ENCODE data around the gene XPO4. TPM values are rescaled to one million over a fixed set of nuclear protein-coding genes. Genes with fewer than 3 reads are reported as not detected.

The XPO4 gene
- total RNA-seq, 1 donor from 2014 or later, result 23.7 TPM

GRCh38 chr13:20738616-20739015 lies 163.9 kb downstream of the XPO4 start:
- H3K27ac Mint-ChIP-seq, result no peak overlapping the region
- TF ChIP-seq CTCF (IDR thresholded peaks at IDR 0.05; ENCODE audit: unreplicated experiment), result no peak
- peaks cover 7% of the 10 kb centered on the region for H3K36me3 Mint-ChIP-seq (ENCODE audit: insufficient read depth)
- no peaks in the 10 kb centered on the region for H3K9me3 Mint-ChIP-seq (ENCODE audit: low read depth)
- H3K4me1 Mint-ChIP-seq (ENCODE audit: low read depth), result no peaks in the 10 kb centered on the region
- no peak for DNase-seq (ENCODE audit: low spot score, unreplicated experiment)
- no peaks in the 10 kb centered on the region for H3K27me3 Mint-ChIP-seq
- no peak overlapping the region for H3K4me3 Mint-ChIP-seq (ENCODE audit: low read depth)

GRCh38 chr13:20729633-20730585 lies 172.6 kb downstream of the XPO4 start:
- Mint-ChIP-seq H3K27me3 (no peaks in the 10 kb centered on the region), H3K9me3 (ENCODE audit: low read depth) (no peaks in the 10 kb centered on the region), H3K27ac (no peak overlapping the region), H3K36me3 (ENCODE audit: insufficient read depth) (peaks cover 4% of the 10 kb centered on the region), H3K4me1 (ENCODE audit: low read depth) (no peaks in the 10 kb centered on the region), H3K4me3 (ENCODE audit: low read depth) (no peak overlapping the region)
- TF ChIP-seq CTCF (IDR thresholded peaks at IDR 0.05; ENCODE audit: unreplicated experiment), result no peak
- no peak for DNase-seq (ENCODE audit: low spot score, unreplicated experiment)

GRCh38 chr13:20728579-20729311 lies 173.8 kb downstream of the XPO4 start:
- Mint-ChIP-seq H3K9me3 (ENCODE audit: low read depth) (no peaks in the 10 kb centered on the region), H3K36me3 (ENCODE audit: insufficient read depth) (peaks cover 2% of the 10 kb centered on the region), H3K4me3 (ENCODE audit: low read depth) (no peak overlapping the region), H3K4me1 (ENCODE audit: low read depth) (no peaks in the 10 kb centered on the region), H3K27ac (no peak overlapping the region), H3K27me3 (no peaks in the 10 kb centered on the region)
- TF ChIP-seq CTCF (IDR thresholded peaks at IDR 0.05; ENCODE audit: unreplicated experiment), result no peak
- DNase-seq (ENCODE audit: low spot score, unreplicated experiment), result no peak

GRCh38 chr13:20727856-20728255 lies 174.7 kb downstream of the XPO4 start:
- Mint-ChIP-seq H3K4me1 (ENCODE audit: low read depth) (no peaks in the 10 kb centered on the region), H3K27ac (no peak overlapping the region), H3K27me3 (peaks cover 2% of the 10 kb centered on the region), H3K36me3 (ENCODE audit: insufficient read depth) (peaks cover 2% of the 10 kb centered on the region), H3K4me3 (ENCODE audit: low read depth) (no peak overlapping the region), H3K9me3 (ENCODE audit: low read depth) (no peaks in the 10 kb centered on the region)
- no peak for TF ChIP-seq CTCF (IDR thresholded peaks at IDR 0.05; ENCODE audit: unreplicated experiment)
- DNase-seq (ENCODE audit: low spot score, unreplicated experiment), result no peak

Other genes with a start within 250 kb of the XPO4 start
- 6.3 and 6.4 TPM in 2 replicates for gene IL17D, start 199.0 kb downstream of the XPO4 start, total RNA-seq
- gene EEF1AKMT1, start 128.8 kb downstream of the XPO4 start, total RNA-seq, result 10.7 and 12.9 TPM in 2 replicates
- gene LATS2, start 158.8 kb upstream of the XPO4 start, total RNA-seq, result 13.2 and 15.2 TPM in 2 replicates
- 188 and 192 TPM in 2 replicates for gene SAP18, start 237.4 kb upstream of the XPO4 start, total RNA-seq

All from progenitor cell of endocrine pancreas (in vitro differentiated cells).